Neutrophil (primary cell): ENCODE data around the gene C2CD4A.

Source experiments
- H3K27ac ChIP-seq: fragments of 200-600 bp; sonication (generic); 2 replicates; pipeline ENCODE4 v1.5.1; 2016; ENCODE audit warnings: mild to moderate bottlenecking, moderate library complexity
- H3K27me3 ChIP-seq: fragments of 200-600 bp; sonication (generic); 2 replicates; pipeline ENCODE4 v1.6.0; 2016; ENCODE audit warnings: mild to moderate bottlenecking
- H3K36me3 ChIP-seq: fragments of 200-600 bp; sonication (generic); 2 replicates; pipeline ENCODE4 v1.5.1; 2017
- H3K4me1 ChIP-seq, 2 experiments: fragments of 200-600 bp in 1 of 2; sonication (generic) in 1 of 2; 1 replicate in 1 of 2; 2 replicates in 1 of 2; pipeline versions ENCODE4 v1.5.1 to v1.6.1; 2013 to 2016; ENCODE audit warnings: low read depth in 1 of 2, low read length in 1 of 2, mild to moderate bottlenecking in 1 of 2, moderate library complexity in 1 of 2; ENCODE audit not compliant: control insufficient read depth in 1 of 2, insufficient read depth in 1 of 2
- H3K4me3 ChIP-seq, 2 experiments: fragments of 200-600 bp in 1 of 2; sonication (generic) in 1 of 2; 1 replicate in 1 of 2; 2 replicates in 1 of 2; pipeline ENCODE4 v1.5.1; 2013 to 2016; ENCODE audit warnings: low read depth in 1 of 2, low read length in 1 of 2, mild to moderate bottlenecking in 1 of 2, moderate library complexity in 1 of 2
- H3K9me3 ChIP-seq: fragments of 200-600 bp; sonication (generic); 2 replicates; pipeline ENCODE4 v1.5.1; 2016
- TF ChIP-seq, protein P1 (sequence below): fragments of 200-600 bp; sonication (generic); IDR thresholded peaks from 2 replicates; pipeline ENCODE4 v1.5.1; 2016; ENCODE audit warnings: antibody characterized with exemption

Gene C2CD4A

DNA sequence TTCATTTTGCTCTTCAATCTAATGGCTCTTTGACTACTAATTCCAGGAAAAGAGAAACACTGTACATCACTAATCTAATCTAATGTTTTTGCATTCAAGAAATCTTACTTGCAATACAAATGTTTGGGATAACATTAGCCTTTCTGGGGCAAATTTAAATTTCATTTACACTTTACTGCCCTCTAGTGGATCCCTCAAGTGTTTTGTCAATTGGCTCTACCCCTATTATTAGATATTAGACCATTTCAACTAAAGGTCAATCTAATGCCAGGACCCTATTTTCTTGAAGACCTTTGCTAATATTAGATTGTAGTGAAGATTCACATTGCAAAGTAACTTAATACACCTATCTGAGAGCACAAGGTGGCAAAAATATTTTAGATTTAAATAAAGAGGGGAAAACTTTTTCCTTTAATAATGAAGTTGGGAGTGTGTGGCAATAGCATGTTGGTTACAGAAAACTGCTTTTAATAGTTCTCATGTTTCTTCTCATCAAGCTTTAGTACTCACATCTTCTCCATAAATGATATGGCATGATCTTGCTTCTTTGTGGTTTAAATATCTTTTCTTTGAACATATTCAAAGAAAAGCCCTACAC lies 5.0 kb downstream of the C2CD4A start:
- peaks cover 23 to 26% of the 10 kb centered on the region in 2 experiments for H3K4me1 ChIP-seq
- no peaks in the 10 kb centered on the region for H3K36me3 ChIP-seq
- no peak overlapping the region for H3K27ac ChIP-seq
- H3K9me3 ChIP-seq = no peaks in the 10 kb centered on the region
- TF ChIP-seq, protein P1, sequence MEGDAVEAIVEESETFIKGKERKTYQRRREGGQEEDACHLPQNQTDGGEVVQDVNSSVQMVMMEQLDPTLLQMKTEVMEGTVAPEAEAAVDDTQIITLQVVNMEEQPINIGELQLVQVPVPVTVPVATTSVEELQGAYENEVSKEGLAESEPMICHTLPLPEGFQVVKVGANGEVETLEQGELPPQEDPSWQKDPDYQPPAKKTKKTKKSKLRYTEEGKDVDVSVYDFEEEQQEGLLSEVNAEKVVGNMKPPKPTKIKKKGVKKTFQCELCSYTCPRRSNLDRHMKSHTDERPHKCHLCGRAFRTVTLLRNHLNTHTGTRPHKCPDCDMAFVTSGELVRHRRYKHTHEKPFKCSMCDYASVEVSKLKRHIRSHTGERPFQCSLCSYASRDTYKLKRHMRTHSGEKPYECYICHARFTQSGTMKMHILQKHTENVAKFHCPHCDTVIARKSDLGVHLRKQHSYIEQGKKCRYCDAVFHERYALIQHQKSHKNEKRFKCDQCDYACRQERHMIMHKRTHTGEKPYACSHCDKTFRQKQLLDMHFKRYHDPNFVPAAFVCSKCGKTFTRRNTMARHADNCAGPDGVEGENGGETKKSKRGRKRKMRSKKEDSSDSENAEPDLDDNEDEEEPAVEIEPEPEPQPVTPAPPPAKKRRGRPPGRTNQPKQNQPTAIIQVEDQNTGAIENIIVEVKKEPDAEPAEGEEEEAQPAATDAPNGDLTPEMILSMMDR = peak; percentile 62
- no peak overlapping the region for H3K4me3 ChIP-seq
- H3K27me3 ChIP-seq = peaks cover 58% of the 10 kb centered on the region

DNA sequence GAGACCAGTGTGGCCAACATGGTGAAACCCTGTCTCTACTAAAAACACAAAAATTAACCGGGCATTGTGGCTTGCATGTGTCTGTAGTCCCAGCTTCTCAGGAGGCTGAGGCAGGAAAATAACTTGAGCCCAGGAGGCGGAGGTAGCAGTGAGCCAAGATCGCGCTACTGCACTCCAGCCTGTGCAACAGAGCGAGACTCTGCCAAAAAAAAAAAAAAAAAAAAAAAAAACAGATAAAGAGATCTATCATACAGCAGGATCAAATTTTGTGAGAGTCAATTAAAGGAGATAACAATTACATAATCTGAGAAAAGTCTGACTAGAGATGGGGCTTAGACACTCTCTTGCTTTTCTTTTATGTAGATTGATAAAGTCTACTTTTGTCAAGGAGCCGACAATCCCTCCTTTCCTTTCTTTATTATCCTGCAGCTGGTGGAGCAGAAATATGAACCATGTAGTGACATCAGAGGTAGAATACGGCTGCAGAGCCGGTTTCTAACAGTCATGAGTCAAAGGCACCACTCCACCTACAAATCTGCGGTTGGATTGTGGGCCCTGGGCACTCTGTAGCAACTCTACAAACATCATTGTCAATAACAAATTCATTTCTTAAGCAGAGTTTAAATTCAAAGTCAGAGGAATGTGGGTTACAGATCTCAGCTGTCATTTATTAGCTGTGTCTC lies 9.0 kb downstream of the C2CD4A start:
- Histone ChIP-seq H3K27me3 (peaks cover 19% of the 10 kb centered on the region), H3K4me3 (no peak overlapping the region), H3K27ac (no peak overlapping the region), H3K4me1 (peaks cover 3 to 7% of the 10 kb centered on the region in 2 experiments), H3K36me3 (no peaks in the 10 kb centered on the region), H3K9me3 (no peaks in the 10 kb centered on the region)
- TF ChIP-seq, protein P1 = no peak

DNA sequence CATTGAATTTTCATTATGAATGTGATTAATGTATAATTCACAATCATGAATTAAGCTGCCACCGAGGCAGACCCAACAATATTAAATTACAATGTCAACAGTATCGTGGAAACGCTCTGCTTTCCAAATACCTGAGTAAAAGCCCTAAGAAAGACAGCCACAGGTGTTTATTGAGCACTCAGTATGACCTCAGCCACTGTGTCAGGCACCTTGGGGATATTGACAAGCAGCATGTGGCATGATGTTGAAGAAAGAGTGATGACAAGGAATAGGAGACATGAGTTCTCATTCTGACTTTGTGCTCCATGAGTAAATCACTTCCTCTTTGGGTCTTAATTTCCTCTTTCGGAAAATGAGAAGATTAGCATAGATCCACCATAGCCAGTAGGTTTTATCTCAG lies 12.8 kb downstream of the C2CD4A start:
- TF ChIP-seq, protein P1 = no peak
- no peak overlapping the region for H3K27ac ChIP-seq
- no peaks in the 10 kb centered on the region for H3K9me3 ChIP-seq
- no peaks in the 10 kb centered on the region for H3K36me3 ChIP-seq
- no peaks in the 10 kb centered on the region for H3K27me3 ChIP-seq
- peaks cover 3 to 7% of the 10 kb centered on the region in 2 experiments for H3K4me1 ChIP-seq
- H3K4me3 ChIP-seq = no peak overlapping the region

DNA sequence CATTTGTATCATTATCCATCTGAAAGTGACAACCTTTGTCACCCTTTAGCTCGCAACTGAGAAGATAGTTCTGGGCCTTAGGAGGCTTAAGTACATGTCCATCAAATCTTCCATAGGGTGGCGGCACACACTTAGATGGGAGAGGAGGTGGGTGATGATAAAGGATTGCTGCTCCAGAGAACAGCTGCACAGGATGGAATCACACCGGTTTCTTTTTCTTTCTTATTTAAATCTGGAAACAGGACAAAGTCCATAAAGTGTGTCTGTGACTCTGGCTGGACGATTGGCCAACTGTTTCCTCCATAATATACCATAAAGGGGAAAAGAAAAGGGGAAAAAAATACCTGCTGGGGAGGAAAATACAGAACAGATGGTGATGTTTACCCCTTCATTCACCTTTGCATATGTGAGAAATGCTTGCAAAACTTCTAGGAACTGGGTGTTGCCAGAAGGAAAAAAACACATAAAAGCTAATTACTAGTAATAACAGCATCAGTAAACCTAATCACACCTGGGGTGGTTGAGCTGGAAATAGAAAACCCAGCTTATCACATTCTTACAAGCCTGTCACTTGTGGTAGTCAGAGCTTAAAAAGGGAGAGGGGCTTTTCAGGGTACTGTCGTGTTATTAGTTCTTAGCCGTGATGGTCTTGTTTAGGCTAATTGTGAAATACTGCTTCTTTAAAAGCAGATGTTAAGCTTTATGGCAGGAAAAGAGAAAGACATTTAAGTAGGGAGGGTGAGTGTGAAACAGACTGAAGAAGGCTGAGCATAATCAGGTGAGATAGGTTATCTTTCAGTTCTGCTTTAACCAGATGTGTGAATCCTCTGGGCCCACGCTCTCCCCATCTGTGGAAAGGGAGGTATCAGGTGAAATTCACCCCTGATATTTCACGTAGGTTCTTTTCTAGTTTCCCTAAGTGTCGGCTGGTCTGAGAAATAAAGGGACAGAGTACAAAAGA lies 16.7 kb downstream of the C2CD4A start:
- no peaks in the 10 kb centered on the region for H3K9me3 ChIP-seq
- no peak overlapping the region for H3K27ac ChIP-seq
- no peaks in the 10 kb centered on the region for H3K4me1 ChIP-seq
- no peak overlapping the region for H3K4me3 ChIP-seq
- H3K36me3 ChIP-seq = no peaks in the 10 kb centered on the region
- TF ChIP-seq, protein P1 = no peak
- H3K27me3 ChIP-seq = no peaks in the 10 kb centered on the region

DNA sequence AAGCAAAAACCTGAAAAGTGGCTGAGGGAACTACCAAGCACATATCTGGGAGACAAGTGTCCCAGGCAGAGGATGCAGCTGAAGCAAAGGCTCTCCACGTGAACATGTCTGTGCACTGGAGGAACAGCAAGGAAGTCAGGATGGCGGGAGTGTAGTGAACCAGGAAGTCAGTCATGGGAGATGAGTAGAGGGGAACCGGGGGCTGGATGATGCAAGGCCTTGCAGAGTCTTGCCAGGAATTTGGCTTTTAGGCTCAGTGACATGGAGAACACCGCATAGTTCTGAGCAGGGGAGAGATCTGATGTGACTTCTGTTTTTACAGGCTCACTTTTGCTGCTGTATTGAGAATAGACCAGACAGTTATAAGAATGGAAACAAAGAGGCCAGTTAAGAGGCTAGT lies 19.0 kb downstream of the C2CD4A start:
- Histone ChIP-seq H3K4me1 (no peaks in the 10 kb centered on the region), H3K27me3 (no peaks in the 10 kb centered on the region), H3K9me3 (no peaks in the 10 kb centered on the region), H3K27ac (no peak overlapping the region), H3K4me3 (no peak overlapping the region), H3K36me3 (no peaks in the 10 kb centered on the region)
- TF ChIP-seq, protein P1 = no peak
